ENCODE measurements around the gene SPTBN5. TPM values are rescaled to one million over a fixed set of nuclear protein-coding genes. Genes with fewer than 3 reads are reported as not detected.

The SPTBN5 gene
- total and polyA plus RNA-seq, 8 donors = 0.32 to 11.4 (median 0.84) TPM

GRCh38 chr15:41804916-41805666, 88.8 kb downstream of the SPTBN5 start:
- no peaks in the 10 kb centered on the region for H3K4me1 ChIP-seq
- no peaks in the 10 kb centered on the region for H3K36me3 ChIP-seq
- no peak for TF ChIP-seq CTCF (IDR thresholded peaks at IDR 0.05)
- intact Hi-C loops (cut with DNase I) = loop anchor here in 1 of 3 donors (10.0 kb wide), 1 partner anchor 200 kb away; no protein-coding TSS in a partner anchor
- ATAC-seq = no peak
- FAIRE-seq = no peak
- 82 to 83% methylated on average over 8 of the region's 8 CpGs for WGBS, 2 donors
- no peak overlapping the region for H3K4me3 ChIP-seq
- no peaks in the 10 kb centered on the region for H3K9me3 ChIP-seq
- no peaks in the 10 kb centered on the region for H3K27me3 ChIP-seq
- H3K27ac ChIP-seq = no peak overlapping the region
- DNase-seq = no peak

GRCh38 chr15:41804361-41804760, 89.5 kb downstream of the SPTBN5 start:
- H3K9me3 ChIP-seq = no peaks in the 10 kb centered on the region
- no peaks in the 10 kb centered on the region for H3K36me3 ChIP-seq
- intact Hi-C loops (cut with DNase I) = loop anchor here in 1 of 3 donors (10.0 kb wide), 1 partner anchor 200 kb away; no protein-coding TSS in a partner anchor
- H3K27ac ChIP-seq = no peak overlapping the region
- H3K4me1 ChIP-seq = no peaks in the 10 kb centered on the region
- no peaks in the 10 kb centered on the region for H3K27me3 ChIP-seq
- DNase-seq (no peak), FAIRE-seq (no peak), ATAC-seq (no peak)
- TF ChIP-seq CTCF (IDR thresholded peaks at IDR 0.05) = no peak
- WGBS, 2 donors = 92 to 100% methylated on average over 2 of the region's 2 CpGs
- no peak overlapping the region for H3K4me3 ChIP-seq

- intact Hi-C loops (cut with DNase I) = loop anchor here in 1 of 3 donors (10.0 kb wide), 1 partner anchor 197 kb away; no protein-coding TSS in a partner anchor
Observed at GRCh38 chr15:41801850-41802455, 91.9 kb downstream of the SPTBN5 start.

GRCh38 chr15:41801185-41801584, 92.7 kb downstream of the SPTBN5 start:
- no peaks in the 10 kb centered on the region for H3K36me3 ChIP-seq
- H3K9me3 ChIP-seq = no peaks in the 10 kb centered on the region
- intact Hi-C loops (cut with DNase I) = loop anchor here in 1 of 3 donors (10.0 kb wide), 1 partner anchor 196 kb away; no protein-coding TSS in a partner anchor
- ATAC-seq (no peak), FAIRE-seq (no peak), DNase-seq (no peak)
- no peak for TF ChIP-seq CTCF (IDR thresholded peaks at IDR 0.05)
- H3K4me3 ChIP-seq = no peak overlapping the region
- no peak overlapping the region for H3K27ac ChIP-seq
- H3K27me3 ChIP-seq = no peaks in the 10 kb centered on the region
- H3K4me1 ChIP-seq = no peaks in the 10 kb centered on the region
- WGBS, 2 donors = 88 to 93% methylated on average over 3 of the region's 3 CpGs

More at GRCh38 chr15:41801850-41802455, 91.9 kb downstream of the SPTBN5 start:
- DNase-seq (no peak), FAIRE-seq (no peak), ATAC-seq (no peak)
- Histone ChIP-seq H3K36me3 (no peaks in the 10 kb centered on the region), H3K27ac (no peak overlapping the region), H3K4me3 (no peak overlapping the region), H3K9me3 (no peaks in the 10 kb centered on the region), H3K4me1 (no peaks in the 10 kb centered on the region), H3K27me3 (no peaks in the 10 kb centered on the region)
- TF ChIP-seq CTCF (IDR thresholded peaks at IDR 0.05) = no peak
- 92 to 93% methylated on average over 3 of the region's 3 CpGs for WGBS, 2 donors

GRCh38 chr15:41799488-41799805, 94.4 kb downstream of the SPTBN5 start:
- Histone ChIP-seq H3K4me3 (no peak overlapping the region), H3K4me1 (no peaks in the 10 kb centered on the region), H3K9me3 (no peaks in the 10 kb centered on the region), H3K27me3 (no peaks in the 10 kb centered on the region), H3K27ac (no peak overlapping the region), H3K36me3 (no peaks in the 10 kb centered on the region)
- DNase-seq (no peak), FAIRE-seq (no peak), ATAC-seq (no peak)
- no peak for TF ChIP-seq CTCF (IDR thresholded peaks at IDR 0.05)
- WGBS, 2 donors = 80 to 81% methylated on average over 5 of the region's 5 CpGs
- intact Hi-C loops (cut with DNase I) = no loop called here

Measured in pancreas (tissue), 10 donors.